Effector CD8-positive, alpha-beta T cell (primary cell): ENCODE data around the gene TARS2.

ENCODE experiments used
- DNase-seq: peaks from one replicate; lab custom pipeline; 2025; lab: John Stamatoyannopoulos, UW

TARS2 gene

GRCh38 chr1:150555198-150555970 lies 68.2 kb downstream of the TARS2 start:
- DNase-seq: no peak

- no peak for DNase-seq
These were observed 69.0 kb downstream of the TARS2 start for GRCh38 chr1:150555971-150556865.

- no peak for DNase-seq
These were observed 69.9 kb downstream of the TARS2 start for GRCh38 chr1:150557065-150557600.
